HCT116 (cell line): ENCODE data around the gene PPP2R3A. TPM values are rescaled to one million over a fixed set of nuclear protein-coding genes. Genes with fewer than 3 reads are reported as not detected.

ENCODE experiments used
- ATAC-seq: fragments of 200-7000 bp; cut with Tn5 transposase; 2 replicates; pipeline ENCODE4 v1.9.1; 2020; ENCODE audit warnings: mild to moderate bottlenecking, moderate library complexity
- BruUV-seq: library from RNA; stranded (reverse); fragments of 400-500 nt; replicated peaks from 2 replicates; lab custom pipeline; 2021; lab: Mats Ljungman, UMichigan
- CTCF ChIA-PET: fragments of 300-600 bp; sonication (Branson Sonifier 250); formaldehyde crosslinking; loops from one replicate; lab custom pipeline; 2021; ENCODE audit warnings: antibody characterized with exemption; lab: Charles Lee
- POLR2A ChIA-PET: fragments of 300-600, 350-600 bp; sonication (Branson Sonifier 250); formaldehyde crosslinking; loops from one replicate; lab custom pipeline; 2021; ENCODE audit warnings: antibody characterized with exemption; lab: Charles Lee
- RAD21 ChIA-PET, 2 experiments: fragments of 300-600 bp; sonication (Branson Sonifier 250); formaldehyde crosslinking; loops; one replicate each; lab custom pipeline; 2023; ENCODE audit warnings: low total read pairs in 2 of 2; ENCODE audit not compliant: uncharacterized antibody in 2 of 2, unreplicated experiment in 2 of 2, low non-redundant PET in 1 of 2; lab: Charles Lee
- DNase-seq: peaks from one replicate; pipeline ENCODE4 v3.0.0-alpha.2; 2010; ENCODE audit warnings: low read depth, low spot score
- H2AFZ ChIP-seq: fragments of 200-600 bp; shearing (Covaris generic), sonication (generic); 2 replicates; pipeline ENCODE4 v1.6.1; 2017; ENCODE audit warnings: low read depth, mixed run types, mixed read lengths, antibody characterized with exemption, low read length; ENCODE audit not compliant: poor library complexity, severe bottlenecking
- H3K27ac ChIP-seq: 2 replicates; pipeline ENCODE4 v1.5.1; 2012; ENCODE audit warnings: low read depth, low read length
- H3K27me3 ChIP-seq: fragments of 200-600 bp; sonication (generic); 2 replicates; pipeline ENCODE4 v1.6.1; 2016; ENCODE audit warnings: mixed run types, low read length, mixed read lengths; ENCODE audit not compliant: insufficient read depth
- H3K36me3 ChIP-seq, 2 experiments: fragments of 200-500 bp in 1 of 2; fragments of 200-600 bp in 1 of 2; sonication (Bioruptor generic) in 1 of 2; sonication (generic) in 1 of 2; 2 replicates each; pipeline versions ENCODE4 v1.5.1 to v1.6.1; 2014 to 2016; ENCODE audit warnings: low read length in 2 of 2, inconsistent platforms in 1 of 2, mixed read lengths in 1 of 2, mixed run types in 1 of 2; ENCODE audit not compliant: insufficient read depth in 2 of 2, control insufficient read depth in 1 of 2
- H3K4me1 ChIP-seq, 2 experiments: fragments of 200-600 bp in 1 of 2; sonication (generic) in 1 of 2; 2 replicates each; pipeline versions ENCODE4 v1.5.1 to v1.6.1; 2012 to 2017; ENCODE audit warnings: low read length in 2 of 2, inconsistent platforms in 1 of 2, mild to moderate bottlenecking in 1 of 2, mixed read lengths in 1 of 2, mixed run types in 1 of 2, moderate library complexity in 1 of 2; ENCODE audit not compliant: insufficient read depth in 2 of 2, control insufficient read depth in 1 of 2
- H3K4me2 ChIP-seq: fragments of 200-600 bp; sonication (generic); 2 replicates; pipeline ENCODE4 v1.6.1; 2017; ENCODE audit warnings: mixed run types, low read length, mixed read lengths
- H3K4me3 ChIP-seq, 2 experiments: fragments of 200-600 bp in 1 of 2; sonication (generic) in 1 of 2; replicated peaks in 1 of 2; 2 replicates each; pipeline ENCODE4 v1.5.1; 2011 to 2016; ENCODE audit warnings: low read length in 2 of 2, control low read depth in 1 of 2, low read depth in 1 of 2, mild to moderate bottlenecking in 1 of 2, mixed read lengths in 1 of 2, mixed run types in 1 of 2
- H3K79me2 ChIP-seq: fragments of 200-600 bp; sonication (generic); 2 replicates; pipeline ENCODE4 v1.6.1; 2017; ENCODE audit warnings: mild to moderate bottlenecking, mixed run types, low read length, moderate library complexity, mixed read lengths; ENCODE audit not compliant: insufficient read depth
- H3K9ac ChIP-seq: fragments of 200-600 bp; sonication (generic); 2 replicates; pipeline ENCODE4 v1.6.1; 2016; ENCODE audit warnings: low read length, mixed read lengths
- H3K9me2 ChIP-seq: fragments of 200-600 bp; sonication (generic), shearing (Covaris generic); 2 replicates; pipeline ENCODE4 v1.6.1; 2017; ENCODE audit warnings: mixed run types, mild to moderate bottlenecking, moderate library complexity; ENCODE audit not compliant: insufficient read depth
- H3K9me3 ChIP-seq, 2 experiments: fragments of 200-500 bp in 1 of 2; fragments of 200-600 bp in 1 of 2; sonication (Bioruptor generic) in 1 of 2; sonication (generic) in 1 of 2; 2 replicates each; pipeline ENCODE4 v1.6.1; 2014 to 2017; ENCODE audit warnings: low read length in 2 of 2, mixed read lengths in 2 of 2, inconsistent platforms in 1 of 2, low read depth in 1 of 2, mild to moderate bottlenecking in 1 of 2, mixed run types in 1 of 2, moderate library complexity in 1 of 2; ENCODE audit not compliant: control insufficient read depth in 1 of 2, insufficient read depth in 1 of 2
- H4K20me1 ChIP-seq: fragments of 200-600 bp; sonication (generic), shearing (Covaris generic); 2 replicates; pipeline ENCODE4 v1.6.1; 2017; ENCODE audit warnings: mixed run types, mild to moderate bottlenecking, moderate library complexity; ENCODE audit not compliant: insufficient read depth
- EZH2 ChIP-seq: fragments of 200-600 bp; sonication (generic); IDR thresholded peaks from 2 replicates; pipeline ENCODE4 v1.6.1; 2017; ENCODE audit warnings: antibody characterized with exemption, mixed run types
- EZH2phosphoT487 ChIP-seq: fragments of 200-600 bp; IDR thresholded peaks from 2 replicates; pipeline ENCODE4 v1.6.1; 2018; ENCODE audit warnings: antibody characterized with exemption, borderline replicate concordance
- JUND ChIP-seq: IDR thresholded peaks from 2 replicates; pipeline ENCODE4 v1.6.1; 2012
- POLR2A ChIP-seq: IDR thresholded peaks from 2 replicates; pipeline ENCODE4 v1.7.0; 2011; ENCODE audit warnings: borderline replicate concordance; ENCODE audit not compliant: insufficient read depth, insufficient read length; ENCODE audit errors: extremely low read depth
- POLR2AphosphoS5 ChIP-seq: IDR thresholded peaks from 2 replicates; pipeline ENCODE4 v1.6.1; 2011; ENCODE audit warnings: mild to moderate bottlenecking, low read depth, low read length, moderate library complexity
- RAD21 ChIP-seq: IDR thresholded peaks from 2 replicates; pipeline ENCODE4 v1.6.1; 2012; ENCODE audit warnings: low read depth, mild to moderate bottlenecking
- SIN3A ChIP-seq: IDR thresholded peaks from 2 replicates; pipeline ENCODE4 v1.6.1; 2012; ENCODE audit warnings: low read depth
- SP1 ChIP-seq: IDR thresholded peaks from 2 replicates; pipeline ENCODE4 v1.6.1; 2012; ENCODE audit warnings: low read depth
- SRF ChIP-seq: IDR thresholded peaks from 2 replicates; pipeline ENCODE4 v1.6.1; 2012; ENCODE audit warnings: low read depth
- TCF7L2 ChIP-seq: IDR thresholded peaks from 2 replicates; pipeline ENCODE4 v1.7.0; 2011; ENCODE audit warnings: borderline replicate concordance, inconsistent platforms; ENCODE audit not compliant: insufficient read depth, insufficient read length; ENCODE audit errors: extremely low read depth
- ZFX ChIP-seq: fragments of 450-650 bp; IDR thresholded peaks from 2 replicates; pipeline ENCODE4 v1.6.1; 2017
- ZNF274 ChIP-seq: fragments of 200-500 bp; sonication (Bioruptor generic); IDR thresholded peaks from 2 replicates; pipeline ENCODE4 v1.6.1; 2014; ENCODE audit warnings: mild to moderate bottlenecking, low read depth, low read length, inconsistent platforms
- intact Hi-C: fragments of 100-400 bp; cut with micrococcal nuclease; formaldehyde crosslinking; loops from 2 replicates; pipeline ENCODE4 v1.10.0; 2022
- total RNA-seq: library from RNA; stranded (reverse); gene quantifications from one replicate; pipeline ENCODE4 v1.2.1, GENCODE V29; 2021; ENCODE audit not compliant: unreplicated experiment
- TF ChIP-seq, protein P1 (sequence below): IDR thresholded peaks from 2 replicates; pipeline ENCODE4 v1.6.1; 2011; ENCODE audit warnings: mild to moderate bottlenecking, low read length, moderate library complexity; ENCODE audit not compliant: insufficient replicate concordance; ENCODE audit errors: extremely low read depth
- TF ChIP-seq, protein P2 (sequence below): IDR thresholded peaks from 2 replicates; pipeline ENCODE4 v1.6.1; 2012; ENCODE audit warnings: low read depth

PPP2R3A gene
- total RNA-seq, 1 experiment from 2014 or later, result 6.1 TPM

DNA sequence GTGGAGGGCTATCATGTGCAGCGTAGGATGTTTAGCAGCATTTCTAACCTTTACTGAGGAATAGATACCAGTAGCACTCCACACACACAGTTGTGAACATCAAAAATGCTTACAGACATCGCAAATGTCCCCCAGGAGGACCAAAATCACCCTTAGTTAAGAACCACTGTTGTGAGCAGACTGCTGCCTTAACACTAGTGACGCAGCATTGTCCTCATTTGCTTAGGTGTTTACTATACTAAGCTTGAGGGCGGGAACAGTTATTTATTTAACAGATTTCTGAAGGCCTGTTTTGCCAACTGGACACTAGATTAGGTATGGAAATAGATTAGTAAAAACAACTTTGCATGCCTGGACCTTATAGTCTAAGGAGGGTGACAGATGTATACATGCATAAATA, 2.3 kb downstream of the PPP2R3A start:
- Histone ChIP-seq H3K36me3 (no peaks in the 10 kb centered on the region), H3K9ac (no peak overlapping the region), H4K20me1 (no peaks in the 10 kb centered on the region), H3K4me2 (no peak overlapping the region), H3K27me3 (no peaks in the 10 kb centered on the region), H3K4me1 (peaks cover 10 to 12% of the 10 kb centered on the region in 2 experiments; a peak in 3 of 4 replicates), H3K27ac (no peak overlapping the region), H3K9me2 (no peaks in the 10 kb centered on the region), H3K9me3 (no peaks in the 10 kb centered on the region), H3K4me3 (no peak overlapping the region), H3K79me2 (no peaks in the 10 kb centered on the region), H2AFZ (no peak overlapping the region)
- intact Hi-C loops, result loop anchor here (5.0 kb wide), 1 partner anchor 229 kb away; the partner anchor contains the start of gene MSL2
- no TSS peak for BruUV-seq
- CTCF ChIA-PET, result no interaction called here
- POLR2A ChIA-PET, result no interaction called here
- RAD21 ChIA-PET, result no interaction called here
- ATAC-seq (no peak), DNase-seq (no peak)
- TF ChIP-seq SRF, result no peak
- no peak for TF ChIP-seq TCF7L2
- no peak for TF ChIP-seq SIN3A
- TF ChIP-seq EZH2phosphoT487, result no peak
- TF ChIP-seq SP1, result no peak
- TF ChIP-seq ZNF274, result no peak
- TF ChIP-seq EZH2, result no peak
- no peak for TF ChIP-seq JUND
- TF ChIP-seq ZFX, result no peak
- no peak for TF ChIP-seq POLR2AphosphoS5

- POLR2A ChIA-PET, result no interaction called here
- intact Hi-C loops, result no loop called here
- H3K9me2 ChIP-seq, result no peaks in the 10 kb centered on the region
- H3K4me2 ChIP-seq, result no peak overlapping the region
- no peak overlapping the region for H2AFZ ChIP-seq
- no peak for DNase-seq
- no TSS peak for BruUV-seq
- no peak for TF ChIP-seq POLR2A
- no peak for TF ChIP-seq POLR2AphosphoS5
- TF ChIP-seq, protein P1, sequence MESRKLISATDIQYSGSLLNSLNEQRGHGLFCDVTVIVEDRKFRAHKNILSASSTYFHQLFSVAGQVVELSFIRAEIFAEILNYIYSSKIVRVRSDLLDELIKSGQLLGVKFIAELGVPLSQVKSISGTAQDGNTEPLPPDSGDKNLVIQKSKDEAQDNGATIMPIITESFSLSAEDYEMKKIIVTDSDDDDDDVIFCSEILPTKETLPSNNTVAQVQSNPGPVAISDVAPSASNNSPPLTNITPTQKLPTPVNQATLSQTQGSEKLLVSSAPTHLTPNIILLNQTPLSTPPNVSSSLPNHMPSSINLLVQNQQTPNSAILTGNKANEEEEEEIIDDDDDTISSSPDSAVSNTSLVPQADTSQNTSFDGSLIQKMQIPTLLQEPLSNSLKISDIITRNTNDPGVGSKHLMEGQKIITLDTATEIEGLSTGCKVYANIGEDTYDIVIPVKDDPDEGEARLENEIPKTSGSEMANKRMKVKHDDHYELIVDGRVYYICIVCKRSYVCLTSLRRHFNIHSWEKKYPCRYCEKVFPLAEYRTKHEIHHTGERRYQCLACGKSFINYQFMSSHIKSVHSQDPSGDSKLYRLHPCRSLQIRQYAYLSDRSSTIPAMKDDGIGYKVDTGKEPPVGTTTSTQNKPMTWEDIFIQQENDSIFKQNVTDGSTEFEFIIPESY, result no peak
- TF ChIP-seq RAD21, result no peak
- no peak for TF ChIP-seq ZFX
- TF ChIP-seq, protein P2, sequence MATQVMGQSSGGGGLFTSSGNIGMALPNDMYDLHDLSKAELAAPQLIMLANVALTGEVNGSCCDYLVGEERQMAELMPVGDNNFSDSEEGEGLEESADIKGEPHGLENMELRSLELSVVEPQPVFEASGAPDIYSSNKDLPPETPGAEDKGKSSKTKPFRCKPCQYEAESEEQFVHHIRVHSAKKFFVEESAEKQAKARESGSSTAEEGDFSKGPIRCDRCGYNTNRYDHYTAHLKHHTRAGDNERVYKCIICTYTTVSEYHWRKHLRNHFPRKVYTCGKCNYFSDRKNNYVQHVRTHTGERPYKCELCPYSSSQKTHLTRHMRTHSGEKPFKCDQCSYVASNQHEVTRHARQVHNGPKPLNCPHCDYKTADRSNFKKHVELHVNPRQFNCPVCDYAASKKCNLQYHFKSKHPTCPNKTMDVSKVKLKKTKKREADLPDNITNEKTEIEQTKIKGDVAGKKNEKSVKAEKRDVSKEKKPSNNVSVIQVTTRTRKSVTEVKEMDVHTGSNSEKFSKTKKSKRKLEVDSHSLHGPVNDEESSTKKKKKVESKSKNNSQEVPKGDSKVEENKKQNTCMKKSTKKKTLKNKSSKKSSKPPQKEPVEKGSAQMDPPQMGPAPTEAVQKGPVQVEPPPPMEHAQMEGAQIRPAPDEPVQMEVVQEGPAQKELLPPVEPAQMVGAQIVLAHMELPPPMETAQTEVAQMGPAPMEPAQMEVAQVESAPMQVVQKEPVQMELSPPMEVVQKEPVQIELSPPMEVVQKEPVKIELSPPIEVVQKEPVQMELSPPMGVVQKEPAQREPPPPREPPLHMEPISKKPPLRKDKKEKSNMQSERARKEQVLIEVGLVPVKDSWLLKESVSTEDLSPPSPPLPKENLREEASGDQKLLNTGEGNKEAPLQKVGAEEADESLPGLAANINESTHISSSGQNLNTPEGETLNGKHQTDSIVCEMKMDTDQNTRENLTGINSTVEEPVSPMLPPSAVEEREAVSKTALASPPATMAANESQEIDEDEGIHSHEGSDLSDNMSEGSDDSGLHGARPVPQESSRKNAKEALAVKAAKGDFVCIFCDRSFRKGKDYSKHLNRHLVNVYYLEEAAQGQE, result no peak
- TF ChIP-seq, all 23 proteins: peak for 0
- Histone ChIP-seq H3K27ac (no peak overlapping the region), H3K36me3 (no peaks in the 10 kb centered on the region), H4K20me1 (no peaks in the 10 kb centered on the region), H3K79me2 (no peaks in the 10 kb centered on the region), H3K4me3 (no peak overlapping the region), H3K4me1 (peaks cover 6 to 7% of the 10 kb centered on the region in 2 experiments; a peak in 3 of 4 replicates), H3K9me3 (no peaks in the 10 kb centered on the region), H3K9ac (no peak overlapping the region), H3K27me3 (no peaks in the 10 kb centered on the region)
- ATAC-seq, result no peak
- ChIA-PET CTCF (no interaction called here), RAD21 (no interaction called here)
These were observed 5.1 kb downstream of the PPP2R3A start for GRCh38 chr3:135970506-135971116.
